Heart left ventricle (tissue), 16 donors: ENCODE data around the gene CHRFAM7A. TPM values are rescaled to one million over a fixed set of nuclear protein-coding genes. Genes with fewer than 3 reads are reported as not detected.
A peak's percentile ranks its signal among the peaks of the same experiment; 100 is the strongest.
"Not testable (repeated sequence)": the region's sequence is repeated elsewhere in the genome, so short reads cannot be mapped to it uniquely, and the experiment has no call there.

Experiments
- ATAC-seq, 4 donors: fragments of 200-7000 bp; cut with Tn5 transposase; one replicate each; pipeline ENCODE4 v1.9.1; 2020 to 2022; ENCODE audit warnings: moderate library complexity in 4 of 4, mild to moderate bottlenecking in 3 of 4, moderate number of reproducible peaks in 1 of 4
- DNase-seq, 5 donors: peaks; one replicate each; pipeline ENCODE4 v3.0.0-alpha.2; 2020
- H3K27ac ChIP-seq, 12 donors: fragments of 200-600 bp; sonication (generic) in 4 of 12; one replicate each; pipeline versions ENCODE4 v1.5.0 to v1.8.0; 2016 to 2022; ENCODE audit warnings: mild to moderate bottlenecking in 2 of 12
- H3K27me3 ChIP-seq, 9 donors: fragments of 200-600 bp; sonication (generic) in 2 of 9; one replicate each; pipeline versions ENCODE4 v1.5.1 to v1.8.0; 2016 to 2022; ENCODE audit warnings: mild to moderate bottlenecking in 3 of 9
- H3K36me3 ChIP-seq, 9 donors: fragments of 200-600 bp; sonication (generic) in 2 of 9; one replicate each; pipeline versions ENCODE4 v1.5.0 to v1.8.0; 2018 to 2022; ENCODE audit warnings: mild to moderate bottlenecking in 2 of 9
- H3K4me1 ChIP-seq, 12 donors: fragments of 200-600 bp; sonication (generic) in 4 of 12; one replicate each; pipeline versions ENCODE4 v1.5.0 to v1.8.0; 2016 to 2022; ENCODE audit warnings: mild to moderate bottlenecking in 3 of 12
- H3K4me3 ChIP-seq, 12 donors: fragments of 200-600 bp; sonication (generic) in 4 of 12; one replicate each; pipeline versions ENCODE4 v1.5.0 to v1.8.0; 2017 to 2022; ENCODE audit warnings: mild to moderate bottlenecking in 9 of 12, moderate library complexity in 4 of 12
- H3K9me3 ChIP-seq, 12 donors: fragments of 200-600 bp; sonication (generic) in 4 of 12; one replicate each; pipeline versions ENCODE4 v1.5.0 to v1.8.0; 2016 to 2022; ENCODE audit warnings: mild to moderate bottlenecking in 1 of 12
- WGBS, 4 donors: extraction: QIAGEN DNeasy Blood & Tissue Kit in 2 of 4; methylation state at CpG; one replicate each; pipeline versions ENCODE4 v1.1.5 to v1.1.7; 2013 to 2018; 5-methylcytosine and 5-hydroxymethylcytosine counted together
- intact Hi-C, 10 donors: fragments of 100-400 bp; cut with DNase I; formaldehyde crosslinking; loops; one replicate each; pipeline versions ENCODE4 v1.11.1 to v1.14.2; 2022
- long read RNA-seq, 3 donors: library from polyadenylated mRNA; unstranded; transcript quantifications; one replicate each; pipeline ENCODE4 v2.0.0, GENCODE V29; 2020 to 2021
- polyA plus RNA-seq, 2 donors: library from polyadenylated mRNA; stranded (reverse); fragments of 200-250 nt; gene quantifications; one replicate each; pipeline ENCODE4 v1.2.3, GENCODE V29; 2013
- total RNA-seq, 9 donors: library from RNA; depleted of rRNA in 2 of 9; stranded (reverse); fragments of >200 nt in 2 of 9; fragmentation: NEBNext Ultra II Directional in 3 of 9; extraction: Animal tissue kit (Norgen Biotek cat#: 25700) in 3 of 9; gene quantifications; one replicate each; pipeline versions ENCODE4 v1.1.0 to v1.2.4, GENCODE V29; 2016 to 2023
- TF ChIP-seq, protein P1 (sequence below), 12 donors: fragments of 200-600 bp; sonication (generic) in 4 of 12; IDR thresholded peaks; one replicate each; pipeline versions ENCODE4 v1.5.0 to v1.8.0; 2018 to 2022; ENCODE audit warnings: antibody characterized with exemption in 12 of 12, mild to moderate bottlenecking in 5 of 12
- donor health status: ischemic (EF 13 %, LVEDD 7.1; RV severe dilation, severe dysfunction).
- donor health status: healthy with polysubstance abuse.
- donor health status: DM: no; HTN: yes; CAD: no.
- donor health status: DM: no; HTN: no; CAD: no.
- donor health status: ischemic (EF 25% LVEDD 6.9; RV normal size, moderate dysfunction).
- donor health status: ischemic (EF 25% LVEDD 5.7; RV mildly dilated, moderate dysfunction).
- donor health status: healthy.
- donor health status: DM: yes; HTN: yes; CAD: no.
- donor health status: ischemic (EF 35%, LVEDD 5.7; RV mildly dilated, moderate dysfunction).
- donor health status: nonischemic (EF 11% LVEDD 7.7; RV severe dilation, severe dysfunction).
- donor health status: DM: yes; HTN: yes; CAD: no.
- donor health status: PGD.
- donor health status: ischemic (EF 29% LVEDD 5.4; RV normal size, mild dysfunction).
- donor health status: nonischemic (EF 23%, LVEDD 6.1; RV moderate dilation, normal function).

Gene CHRFAM7A
- 1 to 10 TPM in 3 of 9 donors, under 1 TPM in 5, not detected in 1; 0.23 to 5.1 (median 0.63) TPM for total RNA-seq
- polyA plus RNA-seq = 1 to 10 TPM; 1.6 to 1.7 TPM
- long read RNA-seq, donor 1, full-length matches to known transcripts = 1 of 1 reads
- long read RNA-seq, donor 1, partial matches to known transcripts = 0 of 1 reads
- long read RNA-seq, donor 1, other reads (novel, unspliced or antisense) = 0 of 1 reads
- long read RNA-seq, donor 2, full-length matches to known transcripts = 2 of 3 reads
- long read RNA-seq, donor 2, partial matches to known transcripts = 0 of 3 reads
- long read RNA-seq, donor 2, other reads (novel, unspliced or antisense) = 1 of 3 reads
- long read RNA-seq, donor 3 = 0 reads

DNA sequence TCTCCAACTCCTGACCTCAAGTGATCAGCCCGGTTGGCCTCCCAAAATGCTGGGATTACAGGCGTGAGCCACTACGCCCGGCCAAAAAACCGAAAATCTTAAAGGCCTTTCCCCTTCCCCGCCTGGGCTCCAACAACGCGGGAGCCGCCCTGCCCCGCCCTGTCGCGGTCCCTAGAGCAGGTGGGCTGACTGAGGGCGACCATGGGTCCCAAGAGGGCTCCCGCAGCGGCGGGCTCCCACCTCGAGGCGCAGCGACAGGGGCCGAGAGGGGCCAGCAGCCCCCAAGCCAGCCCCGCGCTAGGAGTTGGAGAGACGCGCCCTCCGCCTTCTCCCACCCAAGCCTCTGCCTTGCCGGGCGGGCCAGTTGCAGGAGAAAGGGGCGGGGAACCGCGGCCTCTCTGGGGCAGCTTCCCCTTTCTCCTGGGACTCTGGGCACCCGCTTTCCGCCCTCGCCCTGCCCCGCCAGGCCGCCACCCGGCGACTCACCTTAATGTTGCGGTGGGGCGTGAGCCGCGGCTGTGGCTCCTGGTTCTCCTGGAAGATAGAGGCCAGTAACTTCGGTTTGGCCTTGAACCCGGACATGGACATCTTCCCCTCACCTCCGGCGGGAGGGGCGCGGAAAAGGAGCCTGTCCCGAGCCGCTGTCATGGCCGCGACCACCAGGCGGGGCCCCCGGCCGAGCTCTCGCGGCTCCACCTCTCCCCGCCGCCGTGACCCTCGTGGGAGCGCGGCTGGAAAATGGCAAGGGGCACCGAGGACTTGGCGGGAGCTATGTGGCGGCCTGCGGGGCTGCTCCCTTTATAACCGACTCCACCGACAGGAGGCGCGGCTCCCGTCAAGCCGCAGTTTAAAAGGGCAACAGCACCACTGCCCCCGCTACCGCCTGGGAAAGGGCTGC is at the start of gene CHRFAM7A:
Gene CHRFAM7A (minus strand): TSS at position 775 of the 898 bp plus-strand sequence. CDS start 10,189 bp downstream, outside the sequence.
- H3K27ac ChIP-seq, H3K4me1 ChIP-seq, intact Hi-C loops, DNase-seq, H3K36me3 ChIP-seq, H3K27me3 ChIP-seq, H3K9me3 ChIP-seq: not testable (repeated sequence)
- 1 to 3% methylated on average over 14 to 16 of the region's 74 CpGs; no CpG with 5 or more reads in 2 of the 4 donors for WGBS, 4 donors
- H3K4me3 ChIP-seq = peak within 1 kb of the TSS in 5 of 12 donors; percentile 30 to 54 (median 32)
- ATAC-seq = peak; percentile 47 to 63 (median 60)

DNA sequence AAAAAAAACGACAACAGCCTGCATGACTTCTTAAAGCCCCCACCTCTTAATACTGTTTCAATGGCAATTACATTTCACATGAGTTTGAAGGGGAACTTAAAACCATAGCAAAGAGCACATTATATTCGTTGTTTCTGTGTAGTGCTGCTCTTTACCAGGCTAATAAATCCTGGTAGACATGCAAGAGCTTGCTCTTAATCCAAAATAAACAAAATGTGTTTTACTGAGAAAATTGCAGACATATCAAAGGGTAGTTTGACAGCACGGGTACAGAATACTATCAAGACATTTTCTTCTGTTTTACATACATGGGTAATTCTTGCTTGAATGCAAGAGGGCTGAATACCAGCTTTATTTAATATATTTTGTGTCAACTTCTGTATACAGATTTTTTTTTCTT is 45.0 kb upstream of the CHRFAM7A start:
- H3K27ac ChIP-seq, H3K4me1 ChIP-seq, H3K36me3 ChIP-seq, DNase-seq, H3K27me3 ChIP-seq, H3K9me3 ChIP-seq, H3K4me3 ChIP-seq, ATAC-seq, intact Hi-C loops: not testable (repeated sequence)
- 52 to 58% methylated on average over 2 of the region's 3 CpGs; no CpG with 5 or more reads in 2 of the 4 donors for WGBS, 4 donors

DNA sequence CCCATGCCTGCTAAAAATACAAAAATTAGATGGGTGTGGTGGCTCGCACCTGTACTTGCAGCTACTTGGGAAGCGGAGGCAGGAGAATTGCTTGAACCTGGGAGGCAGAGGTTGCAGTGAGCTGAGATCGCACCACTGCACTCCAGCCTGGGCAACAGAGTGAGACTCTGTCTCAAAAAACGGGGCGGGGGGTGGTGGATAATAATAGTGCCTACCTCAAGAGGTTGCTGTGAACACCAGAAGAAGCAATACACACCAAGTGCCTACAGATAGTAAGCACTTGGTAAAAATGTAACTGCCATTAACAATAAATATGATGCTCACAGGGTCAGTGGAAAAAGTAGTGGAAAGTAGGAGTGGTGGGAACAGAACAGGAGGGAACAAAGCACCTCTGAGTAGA is 42.5 kb upstream of the CHRFAM7A start:
- H3K36me3 ChIP-seq, ATAC-seq, H3K27ac ChIP-seq, H3K4me3 ChIP-seq, H3K9me3 ChIP-seq, H3K27me3 ChIP-seq, H3K4me1 ChIP-seq, intact Hi-C loops: not testable (repeated sequence)
- peak in 2 of 5 donors; percentile 10 to 15 for DNase-seq
- 89 to 94% (median 90%) methylated on average over 3 to 4 of the region's 5 CpGs for whole genome bisulfite sequencing, 4 donors

DNA sequence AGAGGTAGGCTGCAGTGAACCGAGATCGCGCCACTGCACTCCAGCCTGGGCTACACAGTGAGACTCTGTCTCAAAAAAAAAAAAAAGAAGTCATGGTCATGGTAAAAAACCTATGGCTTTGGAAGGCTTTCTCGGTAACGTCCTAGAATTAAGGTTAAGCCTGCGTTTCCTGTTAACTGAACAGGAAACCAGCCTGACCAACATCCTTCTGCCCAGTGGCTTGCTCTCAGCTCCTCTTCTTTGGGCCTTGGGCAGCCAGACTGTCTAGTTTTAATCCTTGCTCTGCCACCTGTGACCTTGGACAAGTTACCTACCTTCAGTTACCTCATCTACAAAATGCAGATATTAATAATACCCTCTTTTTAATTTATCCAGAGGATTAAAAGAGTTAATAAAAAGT is 27.4 kb upstream of the CHRFAM7A start:
- H3K27ac ChIP-seq, DNase-seq, H3K36me3 ChIP-seq, H3K4me1 ChIP-seq, H3K27me3 ChIP-seq, ATAC-seq, intact Hi-C loops, H3K9me3 ChIP-seq, H3K4me3 ChIP-seq: not testable (repeated sequence)
- WGBS, 4 donors = 64 to 83% (median 78%) methylated on average over 5 to 6 of the region's 6 CpGs

DNA sequence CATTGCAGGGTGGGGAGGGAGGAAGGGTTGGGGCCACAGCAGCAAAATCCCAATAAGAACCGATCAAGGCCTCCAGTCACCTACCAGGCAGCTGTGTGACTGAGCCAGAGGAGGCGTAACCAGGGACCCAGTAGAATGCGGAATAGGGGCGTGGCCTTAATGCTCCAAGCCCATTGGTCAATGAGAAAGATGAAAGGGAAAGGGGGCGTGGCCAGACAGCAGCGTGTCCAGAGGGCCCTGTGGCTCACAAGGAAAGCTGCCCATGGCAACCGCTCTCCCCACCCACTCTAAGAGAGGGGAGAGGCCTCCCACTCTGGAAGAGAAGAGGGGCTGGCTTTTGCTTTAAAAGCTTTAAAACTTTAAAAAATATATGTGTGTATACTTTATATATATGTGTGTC is 20.8 kb upstream of the CHRFAM7A start, which contains the start of gene GOLGA8R:
Gene GOLGA8R (minus strand): TSS at position 101 of the 400 bp plus-strand sequence. CDS start 98 bp downstream, at position 3.
- H3K4me3 ChIP-seq, ATAC-seq, H3K36me3 ChIP-seq, H3K27me3 ChIP-seq, H3K27ac ChIP-seq, H3K9me3 ChIP-seq, H3K4me1 ChIP-seq, DNase-seq, intact Hi-C loops: not testable (repeated sequence)
- 97% methylated on average over 3 of the region's 7 CpGs; no CpG with 5 or more reads in 3 of the 4 donors for WGBS, 4 donors

DNA sequence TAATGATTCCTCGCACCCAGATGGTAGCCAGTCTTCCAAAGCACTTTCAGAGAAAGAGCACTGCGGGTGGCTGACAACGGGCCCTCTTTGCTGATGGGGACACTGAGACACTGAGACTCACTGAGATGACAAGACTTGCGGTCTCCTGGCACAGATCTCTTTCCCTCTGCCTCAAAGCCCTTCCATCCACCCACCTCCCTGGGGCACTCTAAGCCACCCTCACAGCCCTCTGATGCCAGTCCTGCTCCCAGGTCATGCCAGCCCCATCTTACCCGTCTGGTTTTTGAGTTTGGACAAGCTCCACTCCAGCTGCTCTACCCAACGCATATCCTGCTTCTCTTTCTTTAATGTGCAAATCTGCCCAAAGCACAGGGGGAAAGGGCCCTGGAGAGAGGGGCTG is 14.3 kb upstream of the CHRFAM7A start:
- H3K4me1 ChIP-seq, ATAC-seq, H3K9me3 ChIP-seq, H3K27me3 ChIP-seq, H3K27ac ChIP-seq, H3K4me3 ChIP-seq, intact Hi-C loops, H3K36me3 ChIP-seq: not testable (repeated sequence)
- DNase-seq = peak in 1 of 5 donors; percentile 5
- 72 to 86% (median 82%) methylated on average over 5 of the region's 6 CpGs for WGBS, 4 donors

DNA sequence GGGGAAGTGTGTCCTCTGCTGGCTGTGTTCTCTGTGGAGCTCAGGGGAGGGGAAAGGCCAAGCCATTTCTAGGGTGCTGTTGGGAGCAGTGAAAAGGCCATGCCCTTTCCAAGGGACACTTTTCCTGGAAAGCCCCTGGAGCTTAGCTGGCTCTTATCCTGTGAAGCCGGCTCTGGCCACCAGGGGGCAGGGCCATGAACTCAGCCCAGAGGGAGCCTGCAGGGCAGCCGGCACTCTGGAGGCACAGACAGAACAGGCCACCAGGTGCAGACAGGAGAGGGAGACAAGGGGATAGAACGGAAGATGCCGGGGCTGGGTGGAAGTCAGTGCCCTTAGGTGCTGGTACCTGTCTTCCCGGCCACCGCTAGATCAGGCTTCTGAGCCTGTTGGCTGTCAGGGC is 5.6 kb upstream of the CHRFAM7A start:
- H3K4me3 ChIP-seq, H3K27me3 ChIP-seq, intact Hi-C loops, ATAC-seq, H3K9me3 ChIP-seq, H3K27ac ChIP-seq, H3K36me3 ChIP-seq, H3K4me1 ChIP-seq: not testable (repeated sequence)
- WGBS, 4 donors = 0% methylated on average over 2 of the region's 6 CpGs; no CpG with 5 or more reads in 1 of the 4 donors
- peak in 4 of 5 donors; percentile 24 to 52 (median 26) for DNase-seq
- TF ChIP-seq, protein P1, sequence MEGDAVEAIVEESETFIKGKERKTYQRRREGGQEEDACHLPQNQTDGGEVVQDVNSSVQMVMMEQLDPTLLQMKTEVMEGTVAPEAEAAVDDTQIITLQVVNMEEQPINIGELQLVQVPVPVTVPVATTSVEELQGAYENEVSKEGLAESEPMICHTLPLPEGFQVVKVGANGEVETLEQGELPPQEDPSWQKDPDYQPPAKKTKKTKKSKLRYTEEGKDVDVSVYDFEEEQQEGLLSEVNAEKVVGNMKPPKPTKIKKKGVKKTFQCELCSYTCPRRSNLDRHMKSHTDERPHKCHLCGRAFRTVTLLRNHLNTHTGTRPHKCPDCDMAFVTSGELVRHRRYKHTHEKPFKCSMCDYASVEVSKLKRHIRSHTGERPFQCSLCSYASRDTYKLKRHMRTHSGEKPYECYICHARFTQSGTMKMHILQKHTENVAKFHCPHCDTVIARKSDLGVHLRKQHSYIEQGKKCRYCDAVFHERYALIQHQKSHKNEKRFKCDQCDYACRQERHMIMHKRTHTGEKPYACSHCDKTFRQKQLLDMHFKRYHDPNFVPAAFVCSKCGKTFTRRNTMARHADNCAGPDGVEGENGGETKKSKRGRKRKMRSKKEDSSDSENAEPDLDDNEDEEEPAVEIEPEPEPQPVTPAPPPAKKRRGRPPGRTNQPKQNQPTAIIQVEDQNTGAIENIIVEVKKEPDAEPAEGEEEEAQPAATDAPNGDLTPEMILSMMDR (IDR thresholded peaks at IDR 0.05) = peak in 9 of 12 donors; percentile 13 to 45 (median 26)

DNA sequence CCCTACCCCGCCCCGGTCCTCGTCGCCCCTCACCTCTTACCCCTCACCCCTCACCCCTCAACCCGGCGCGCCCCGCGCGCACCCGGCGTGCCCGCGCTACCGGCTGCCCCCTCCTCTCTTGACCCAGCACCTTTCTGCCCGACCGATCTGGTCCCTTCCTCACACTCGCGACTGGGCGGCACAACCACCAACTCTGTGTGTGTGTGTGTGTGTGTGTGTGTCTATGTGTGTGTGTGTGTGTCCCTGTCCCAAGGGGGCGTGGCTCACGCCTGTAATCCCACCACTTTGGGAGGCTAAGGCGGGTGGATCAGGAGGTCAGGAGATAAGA is 288 bp upstream of the CHRFAM7A start:
- DNase-seq, intact Hi-C loops, H3K36me3 ChIP-seq, H3K27me3 ChIP-seq, H3K9me3 ChIP-seq, H3K4me3 ChIP-seq, H3K27ac ChIP-seq, H3K4me1 ChIP-seq: not testable (repeated sequence)
- ATAC-seq = peak in 3 of 4 donors; percentile 20 to 49 (median 38)
- WGBS, 4 donors = 10 to 11% methylated on average over 5 of the region's 23 CpGs; no CpG with 5 or more reads in 2 of the 4 donors

DNA sequence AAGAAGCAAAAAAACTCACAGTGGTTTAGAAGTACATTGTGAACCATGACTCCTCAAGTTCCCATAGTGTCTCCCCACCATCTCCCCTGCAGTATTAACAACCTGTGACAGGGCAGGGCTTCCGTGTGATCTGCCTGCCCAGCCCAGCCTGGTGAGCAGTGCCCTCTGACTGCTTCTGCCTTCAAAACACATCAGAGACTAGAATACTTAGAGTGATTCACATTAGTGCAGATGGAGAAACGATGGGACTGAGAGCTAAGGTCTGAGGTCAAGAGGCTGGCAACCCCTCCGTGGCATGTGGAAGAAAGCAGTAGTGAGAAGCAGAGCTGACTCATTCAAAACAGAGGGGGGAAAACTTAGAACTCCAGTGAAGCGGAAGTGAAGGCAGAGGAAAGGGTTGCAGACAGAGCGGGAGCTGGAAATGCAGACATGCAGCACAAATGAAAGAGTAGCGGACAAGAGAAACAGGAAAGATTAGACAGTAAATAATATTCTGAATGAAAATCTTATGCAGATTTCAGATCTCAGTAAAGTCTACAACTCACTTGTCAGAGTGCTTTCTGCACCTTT is 6.9 kb downstream of the CHRFAM7A start:
- H3K4me1 ChIP-seq, H3K36me3 ChIP-seq, H3K27me3 ChIP-seq, intact Hi-C loops, H3K4me3 ChIP-seq, H3K9me3 ChIP-seq, ATAC-seq, DNase-seq, H3K27ac ChIP-seq: not testable (repeated sequence)
- no CpG with 5 or more reads among the region's 6 CpGs for WGBS, 4 donors
